H9 (cell line): ENCODE data around the gene APBA2. TPM values are rescaled to one million over a fixed set of nuclear protein-coding genes. Genes with fewer than 3 reads are reported as not detected.

Source experiments
- DNase-seq: peaks from one replicate; pipeline ENCODE4 v3.0.0-alpha.2; 2017
- H2AFZ ChIP-seq: one replicate; pipeline ENCODE4 v1.6.1; 2013; ENCODE audit warnings: mild to moderate bottlenecking, low read length, control low read depth, moderate library complexity
- H2AK5ac ChIP-seq: 2 replicates; pipeline ENCODE4 v1.6.1; 2013; ENCODE audit warnings: low read length, control low read depth, mixed read lengths; ENCODE audit not compliant: insufficient read length
- H2BK120ac ChIP-seq: one replicate; pipeline ENCODE4 v1.6.1; 2013; ENCODE audit warnings: low read depth, mild to moderate bottlenecking, low read length, control low read depth, inconsistent platforms; ENCODE audit not compliant: poor library complexity, severe bottlenecking
- H2BK12ac ChIP-seq: 2 replicates; pipeline ENCODE4 v1.6.1; 2013; ENCODE audit warnings: low read length, control low read depth, mixed read lengths, low read depth; ENCODE audit not compliant: insufficient read length
- H2BK15ac ChIP-seq: 2 replicates; pipeline ENCODE4 v1.6.1; 2013; ENCODE audit warnings: low read depth, low read length, control low read depth
- H2BK20ac ChIP-seq: one replicate; pipeline ENCODE4 v1.6.1; 2013; ENCODE audit warnings: low read depth, mild to moderate bottlenecking, low read length, control low read depth, inconsistent platforms; ENCODE audit not compliant: poor library complexity, severe bottlenecking
- H2BK5ac ChIP-seq: 2 replicates; pipeline ENCODE4 v1.6.1; 2013; ENCODE audit warnings: low read length, control low read depth, mixed read lengths; ENCODE audit not compliant: insufficient read length
- H3K14ac ChIP-seq: 2 replicates; pipeline ENCODE4 v1.6.1; 2013; ENCODE audit warnings: low read length, control low read depth; ENCODE audit not compliant: insufficient read depth
- H3K18ac ChIP-seq: 2 replicates; pipeline ENCODE4 v1.6.1; 2013; ENCODE audit warnings: low read depth, mild to moderate bottlenecking, mixed read lengths, low read length, control low read depth; ENCODE audit not compliant: insufficient read length
- H3K23ac ChIP-seq: 2 replicates; pipeline ENCODE4 v1.6.1; 2013; ENCODE audit warnings: low read length, control low read depth, mixed read lengths, low read depth; ENCODE audit not compliant: insufficient read length
- H3K23me2 ChIP-seq: 2 replicates; pipeline ENCODE4 v1.6.1; 2013; ENCODE audit warnings: low read depth, mild to moderate bottlenecking, mixed read lengths, low read length, control low read depth; ENCODE audit not compliant: insufficient read length, poor library complexity, severe bottlenecking
- H3K27ac ChIP-seq: 2 replicates; pipeline ENCODE4 v1.5.1; 2013; ENCODE audit warnings: low read length, control low read depth, mixed read lengths, low read depth; ENCODE audit not compliant: insufficient read length
- H3K27me3 ChIP-seq: 2 replicates; pipeline ENCODE4 v1.6.1; 2013; ENCODE audit warnings: low read length, control low read depth, inconsistent platforms; ENCODE audit not compliant: insufficient read depth
- H3K4ac ChIP-seq: 2 replicates; pipeline ENCODE4 v1.6.1; 2013; ENCODE audit warnings: low read depth, mild to moderate bottlenecking, control low read depth, inconsistent platforms, low read length, moderate library complexity
- H3K4me1 ChIP-seq: 2 replicates; pipeline ENCODE4 v1.6.1; 2013; ENCODE audit warnings: low read length, control low read depth, inconsistent platforms; ENCODE audit not compliant: insufficient read depth
- H3K4me2 ChIP-seq: 2 replicates; pipeline ENCODE4 v1.6.1; 2013; ENCODE audit warnings: low read length, control low read depth, mixed read lengths; ENCODE audit not compliant: insufficient read length, insufficient read depth
- H3K56ac ChIP-seq: 2 replicates; pipeline ENCODE4 v1.6.1; 2013; ENCODE audit warnings: low read depth, mild to moderate bottlenecking, mixed read lengths, low read length, control low read depth; ENCODE audit not compliant: insufficient read length
- H3K79me1 ChIP-seq: 2 replicates; pipeline ENCODE4 v1.6.1; 2013; ENCODE audit warnings: low read depth, mild to moderate bottlenecking, moderate library complexity, low read length, control low read depth, inconsistent platforms; ENCODE audit not compliant: insufficient read depth, poor library complexity, severe bottlenecking
- H3K79me2 ChIP-seq: 2 replicates; pipeline ENCODE4 v1.6.1; 2013; ENCODE audit warnings: low read length, control low read depth, inconsistent platforms; ENCODE audit not compliant: insufficient read depth
- H3K9ac ChIP-seq: 2 replicates; pipeline ENCODE4 v1.6.1; 2013; ENCODE audit warnings: low read length, control low read depth, mixed read lengths; ENCODE audit not compliant: insufficient read length; ENCODE audit errors: extremely low read depth
- H3K9me3 ChIP-seq: one replicate; pipeline ENCODE4 v1.6.1; 2013; ENCODE audit warnings: low read depth, low read length, inconsistent platforms; ENCODE audit not compliant: control insufficient read depth
- H3T11ph ChIP-seq: one replicate; pipeline ENCODE4 v1.6.1; 2013; ENCODE audit warnings: mild to moderate bottlenecking, low read length, control low read depth, inconsistent platforms
- H4K20me1 ChIP-seq: one replicate; pipeline ENCODE4 v1.6.1; 2013; ENCODE audit not compliant: control insufficient read depth, insufficient read length, insufficient read depth
- H4K5ac ChIP-seq: 2 replicates; pipeline ENCODE4 v1.6.1; 2013; ENCODE audit warnings: low read depth, mild to moderate bottlenecking, mixed read lengths, low read length, control low read depth; ENCODE audit not compliant: insufficient read length
- H4K8ac ChIP-seq: replicated peaks from 2 replicates; pipeline ENCODE4 v1.6.1; 2013; ENCODE audit warnings: low read length, control low read depth, mixed read lengths, low read depth; ENCODE audit not compliant: insufficient read length
- H4K91ac ChIP-seq: 2 replicates; pipeline ENCODE4 v1.6.1; 2013; ENCODE audit warnings: low read depth, mild to moderate bottlenecking, moderate library complexity, mixed read lengths, low read length, control low read depth; ENCODE audit not compliant: insufficient read length
- H3K27ac Mint-ChIP-seq, 3 experiments: 2 replicates in 2 of 3; 3 replicates in 1 of 3; pipeline ENCODE4 v1.8.0; 2020 to 2021; ENCODE audit warnings: mixed read lengths in 3 of 3, mild to moderate bottlenecking in 1 of 3, moderate library complexity in 1 of 3
- H3K27me3 Mint-ChIP-seq: 2 replicates; pipeline ENCODE4 v1.8.0; 2021; ENCODE audit warnings: low read depth, mild to moderate bottlenecking, moderate library complexity, mixed read lengths
- H3K36me3 Mint-ChIP-seq, 3 experiments: 2 replicates in 2 of 3; 3 replicates in 1 of 3; pipeline ENCODE4 v1.8.0; 2020 to 2021; ENCODE audit warnings: low read depth in 3 of 3, mixed read lengths in 3 of 3; ENCODE audit not compliant: insufficient read depth in 1 of 3
- H3K4me1 Mint-ChIP-seq, 2 experiments: 2 replicates each; pipeline ENCODE4 v1.8.0; 2020; ENCODE audit warnings: mixed read lengths in 2 of 2
- H3K4me3 Mint-ChIP-seq, 2 experiments: 2 replicates in 1 of 2; 3 replicates in 1 of 2; pipeline ENCODE4 v1.8.0; 2020 to 2021; ENCODE audit warnings: mild to moderate bottlenecking in 2 of 2, mixed read lengths in 2 of 2, moderate library complexity in 1 of 2
- H3K9me3 Mint-ChIP-seq, 2 experiments: 2 replicates in 1 of 2; 3 replicates in 1 of 2; pipeline ENCODE4 v1.8.0; 2020; ENCODE audit warnings: mild to moderate bottlenecking in 2 of 2, mixed read lengths in 2 of 2, moderate library complexity in 1 of 2
- WGBS: extraction: QIAGEN DNeasy Blood & Tissue Kit; methylation state at CpG from one replicate; pipeline ENCODE4 v1.1.7; 2013; ENCODE audit warnings: missing lambda C conversion rate, low lambda C conversion rate, mixed read lengths; ENCODE audit not compliant: insufficient read length; ENCODE audit errors: extremely low coverage; 5-methylcytosine and 5-hydroxymethylcytosine counted together
- total RNA-seq: library from RNA; stranded (reverse); gene quantifications from 2 replicates; pipeline ENCODE4 v1.2.1, GENCODE V29; 2021
- TF ChIP-seq, protein P1 (sequence below): fragments of 200-600 bp; sonication (generic); conservative IDR thresholded peaks from 3 replicates; pipeline ENCODE4 v1.8.0; 2021; ENCODE audit warnings: antibody characterized with exemption, mild to moderate bottlenecking

The APBA2 gene
- total RNA-seq, 1 experiment from 2014 or later: 14.3 TPM

DNA sequence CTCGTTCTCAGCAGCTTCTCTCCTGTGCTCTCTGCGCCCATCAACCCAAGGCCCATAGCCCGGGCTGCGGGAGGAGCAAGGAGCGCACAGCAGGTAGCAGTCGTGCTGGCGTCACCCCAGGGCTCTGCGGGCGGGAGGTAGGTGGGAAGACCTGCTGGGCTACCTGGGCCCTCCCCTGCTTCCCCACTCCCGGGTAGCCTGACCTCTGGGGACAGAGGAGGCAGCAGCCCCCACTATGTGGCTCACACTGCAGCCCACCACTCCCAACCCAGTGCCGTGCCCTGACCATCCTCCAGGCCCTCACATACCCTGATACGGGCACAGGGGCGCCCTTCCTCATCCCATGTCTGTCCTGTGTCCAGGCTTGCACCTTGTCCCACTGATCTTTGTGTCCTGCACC, 212.9 kb downstream of the APBA2 start:
- TF ChIP-seq, protein P1, sequence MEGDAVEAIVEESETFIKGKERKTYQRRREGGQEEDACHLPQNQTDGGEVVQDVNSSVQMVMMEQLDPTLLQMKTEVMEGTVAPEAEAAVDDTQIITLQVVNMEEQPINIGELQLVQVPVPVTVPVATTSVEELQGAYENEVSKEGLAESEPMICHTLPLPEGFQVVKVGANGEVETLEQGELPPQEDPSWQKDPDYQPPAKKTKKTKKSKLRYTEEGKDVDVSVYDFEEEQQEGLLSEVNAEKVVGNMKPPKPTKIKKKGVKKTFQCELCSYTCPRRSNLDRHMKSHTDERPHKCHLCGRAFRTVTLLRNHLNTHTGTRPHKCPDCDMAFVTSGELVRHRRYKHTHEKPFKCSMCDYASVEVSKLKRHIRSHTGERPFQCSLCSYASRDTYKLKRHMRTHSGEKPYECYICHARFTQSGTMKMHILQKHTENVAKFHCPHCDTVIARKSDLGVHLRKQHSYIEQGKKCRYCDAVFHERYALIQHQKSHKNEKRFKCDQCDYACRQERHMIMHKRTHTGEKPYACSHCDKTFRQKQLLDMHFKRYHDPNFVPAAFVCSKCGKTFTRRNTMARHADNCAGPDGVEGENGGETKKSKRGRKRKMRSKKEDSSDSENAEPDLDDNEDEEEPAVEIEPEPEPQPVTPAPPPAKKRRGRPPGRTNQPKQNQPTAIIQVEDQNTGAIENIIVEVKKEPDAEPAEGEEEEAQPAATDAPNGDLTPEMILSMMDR: no peak
- Mint-ChIP-seq H3K27ac (peak overlapping the region in 1 of 3 experiments; percentile 91; a peak in 2 of 7 replicates), H3K4me3 (no peak overlapping the region), H3K27me3 (peaks cover 2% of the 10 kb centered on the region; the same call in 1 of the 2 replicates), H3K9me3 (no peaks in the 10 kb centered on the region; a peak in 1 of 5 replicates), H3K4me1 (peaks cover 28 to 38% of the 10 kb centered on the region in 2 experiments), H3K36me3 (peaks cover 0 to 4% (median 0%) of the 10 kb centered on the region in 3 experiments; a peak in 1 of 7 replicates)
- Histone ChIP-seq H3K4me1 (peaks cover 4% of the 10 kb centered on the region; the same call in 1 of the 2 replicates), H3K79me1 (no peaks in the 10 kb centered on the region), H4K5ac (no peak overlapping the region), H3K9me3 (no peaks in the 10 kb centered on the region), H3T11ph (no peak overlapping the region), H3K23ac (no peak overlapping the region), H4K8ac (no peak overlapping the region), H2BK5ac (no peak overlapping the region), H2BK120ac (no peak overlapping the region), H3K79me2 (no peaks in the 10 kb centered on the region), H3K9ac (no peak overlapping the region), H3K18ac (no peak overlapping the region), H3K4me2 (no peak overlapping the region), H2BK20ac (no peak overlapping the region), H2AK5ac (no peak overlapping the region), H2AFZ (no peak overlapping the region), H2BK12ac (no peak overlapping the region), H4K20me1 (no peaks in the 10 kb centered on the region), H2BK15ac (no peak overlapping the region), H3K27me3 (no peaks in the 10 kb centered on the region), H3K23me2 (no peaks in the 10 kb centered on the region), H4K91ac (no peak overlapping the region), H3K14ac (peak overlapping the region; percentile 3; the same call in 1 of the 2 replicates), H3K4ac (no peak overlapping the region), H3K56ac (no peak overlapping the region), H3K27ac (no peak overlapping the region)
- WGBS: no CpG with 5 or more reads among the region's 13 CpGs
- no peak for DNase-seq
